Fibroblast of lung (primary cell): Measurements from ENCODE around the gene WNK2. TPM values are rescaled to one million over a fixed set of nuclear protein-coding genes. Genes with fewer than 3 reads are reported as not detected.
"Not testable (repeated sequence)": the region's sequence is repeated elsewhere in the genome, so short reads cannot be mapped to it uniquely, and the experiment has no call there.

ENCODE experiments used
- DNase-seq, 2 donors: peaks; one replicate each; pipeline versions ENCODE4 v3.0.0 to v3.0.0-alpha.2; 2010; ENCODE audit warnings: low read depth in 2 of 2
- H2AFZ ChIP-seq: 2 replicates; pipeline ENCODE4 v1.5.1; 2012; ENCODE audit warnings: low read length, control low read depth, inconsistent platforms
- H3K27ac ChIP-seq: 2 replicates; pipeline ENCODE4 v1.5.1; 2011; ENCODE audit warnings: low read length, control low read depth; ENCODE audit not compliant: insufficient read depth
- H3K27me3 ChIP-seq: 2 replicates; pipeline ENCODE4 v1.5.1; 2011; ENCODE audit warnings: mild to moderate bottlenecking, low read length; ENCODE audit not compliant: control insufficient read depth, insufficient read depth
- H3K36me3 ChIP-seq: 2 replicates; pipeline ENCODE4 v1.5.1; 2011; ENCODE audit warnings: low read length; ENCODE audit not compliant: control insufficient read depth, insufficient read depth
- H3K4me1 ChIP-seq: 2 replicates; pipeline ENCODE4 v1.5.1; 2011; ENCODE audit warnings: low read length; ENCODE audit not compliant: control insufficient read depth, insufficient read depth; ENCODE audit errors: extremely low read depth
- H3K4me2 ChIP-seq: 2 replicates; pipeline ENCODE4 v1.5.1; 2011; ENCODE audit warnings: low read length, control low read depth; ENCODE audit not compliant: insufficient read depth; ENCODE audit errors: extremely low read depth
- H3K4me3 ChIP-seq, 4 experiments: fragments of 200-600 bp in 1 of 4; sonication (generic) in 1 of 4; replicated peaks in 1 of 4; 2 replicates each; pipeline ENCODE4 v1.5.1; 2011 to 2016; ENCODE audit warnings: low read length in 4 of 4, low read depth in 3 of 4, mild to moderate bottlenecking in 3 of 4, control low read depth in 2 of 4, inconsistent platforms in 1 of 4, mixed read lengths in 1 of 4; ENCODE audit not compliant: insufficient read depth in 1 of 4; ENCODE audit errors: control extremely low read depth in 1 of 4
- H3K79me2 ChIP-seq: 2 replicates; pipeline ENCODE4 v1.5.1; 2012; ENCODE audit warnings: mild to moderate bottlenecking, low read length, inconsistent platforms; ENCODE audit not compliant: control insufficient read depth, insufficient read depth
- H3K9ac ChIP-seq: 2 replicates; pipeline ENCODE4 v1.5.1; 2011; ENCODE audit warnings: mild to moderate bottlenecking, low read length, control low read depth; ENCODE audit not compliant: insufficient read depth
- H3K9me3 ChIP-seq: 2 replicates; pipeline ENCODE4 v1.5.1; 2012; ENCODE audit warnings: low read depth, low read length; ENCODE audit not compliant: control insufficient read depth, insufficient read depth
- H4K20me1 ChIP-seq: 2 replicates; pipeline ENCODE4 v1.5.1; 2011; ENCODE audit warnings: low read length; ENCODE audit not compliant: control insufficient read depth, insufficient read depth; ENCODE audit errors: extremely low read depth
- CTCF ChIP-seq, 2 donors: IDR thresholded peaks in 1 of 2; conservative IDR thresholded peaks in 1 of 2; 1 replicate in 1 of 2; 2 replicates in 1 of 2; pipeline ENCODE4 v1.5.1; 2011 to 2012; ENCODE audit warnings: low read length in 2 of 2, control low read depth in 1 of 2, inconsistent platforms in 1 of 2, low read depth in 1 of 2, mild to moderate bottlenecking in 1 of 2
- EZH2 ChIP-seq: IDR thresholded peaks from 2 replicates; pipeline ENCODE4 v1.5.1; 2012; ENCODE audit warnings: low read length, control low read depth, mild to moderate bottlenecking; ENCODE audit errors: missing control alignments
- polyA plus RNA-seq, 2 donors: library from polyadenylated mRNA; depleted of rRNA in 1 of 2; stranded (reverse) in 1 of 2; unstranded in 1 of 2; fragments of >200 nt; gene quantifications; 2 replicates each; pipeline ENCODE4 v1.2.1, GENCODE V29; 2011 to 2012; ENCODE audit warnings: missing spikeins in 1 of 2
- total RNA-seq: library from RNA; depleted of rRNA; stranded (reverse); fragments of >200 nt; gene quantifications from 2 replicates; pipeline ENCODE4 v1.2.1, GENCODE V29; 2014

Gene WNK2
- total and polyA plus RNA-seq, 2 donors (not counting 1 experiment from before 2014, with no cell fraction given): not detected

DNA sequence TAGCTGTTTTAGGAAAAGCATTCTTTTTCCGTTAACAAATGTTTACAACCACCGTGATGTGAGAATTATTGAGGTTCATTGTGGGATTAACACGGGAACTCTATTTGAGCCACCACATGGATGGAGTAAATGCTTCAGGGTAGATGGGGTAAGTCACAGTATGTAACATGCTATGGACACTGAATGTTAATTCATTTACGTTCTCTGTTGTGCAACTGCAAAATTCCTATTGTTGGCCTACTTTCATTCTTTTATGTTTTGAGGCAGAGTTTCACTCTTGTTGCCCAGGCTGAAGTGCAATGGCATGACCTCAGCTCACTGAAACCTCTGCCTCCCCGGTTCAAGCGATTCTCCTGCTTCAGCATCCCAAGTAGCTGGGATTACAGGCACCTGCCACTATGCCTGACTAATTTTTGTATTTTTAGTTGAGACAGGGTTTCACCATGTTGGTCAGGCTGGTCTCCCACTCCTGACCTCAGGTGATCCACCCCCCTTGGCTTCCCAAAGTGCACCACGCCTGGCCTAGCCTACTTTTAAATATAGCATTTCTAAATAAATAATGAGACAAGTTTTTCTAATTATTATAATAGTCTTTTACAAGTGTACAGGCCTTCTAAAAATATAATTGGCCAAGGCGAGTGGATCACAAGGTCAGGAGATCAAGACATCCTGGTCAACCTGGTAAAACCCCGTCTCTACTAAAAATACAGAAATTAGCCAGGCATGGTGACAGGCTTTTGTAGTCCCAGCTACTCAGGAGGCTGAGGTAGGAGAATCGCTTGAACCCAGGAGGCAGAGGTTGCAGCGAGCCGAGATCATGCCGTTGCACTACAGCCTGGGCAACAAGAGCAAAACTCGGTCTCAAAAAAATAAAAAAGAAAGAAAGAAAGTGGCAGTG, 169.7 kb downstream of the WNK2 start:
- H3K4me3 ChIP-seq, H3K4me2 ChIP-seq, H3K9me3 ChIP-seq, H3K79me2 ChIP-seq, H2AFZ ChIP-seq, H3K4me1 ChIP-seq, H3K36me3 ChIP-seq, H3K27ac ChIP-seq, H3K9ac ChIP-seq, H4K20me1 ChIP-seq, H3K27me3 ChIP-seq, DNase-seq: not testable (repeated sequence)

DNA sequence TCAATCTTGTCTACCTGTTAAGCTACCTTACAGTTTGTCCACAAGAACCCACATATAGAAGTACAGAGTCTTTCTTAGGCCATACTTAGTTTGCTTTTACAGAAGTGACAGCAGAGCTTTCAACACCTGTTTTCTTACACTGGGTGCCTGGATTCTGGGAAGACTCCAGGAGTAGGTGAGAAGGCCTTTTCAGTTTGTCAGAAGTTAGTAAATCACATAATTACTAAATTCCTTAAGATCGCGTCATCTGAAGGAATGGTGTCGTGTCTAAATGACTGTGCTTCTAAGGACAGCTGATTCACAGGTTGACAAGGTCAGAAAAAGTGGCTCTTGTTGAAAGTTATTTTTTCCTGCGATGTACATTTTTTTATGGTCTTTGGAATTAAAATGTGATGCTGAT, 170.5 kb downstream of the WNK2 start:
- TF ChIP-seq EZH2: no peak
- TF ChIP-seq CTCF (conservative IDR thresholded peaks at IDR 0.05 in 1 of 2, IDR thresholded peaks at IDR 0.05 in 1 of 2; ENCODE audit: low read depth in 1 of 2, low read length in 2 of 2): no peak
- no peak overlapping the region for H2AFZ ChIP-seq
- H3K27ac ChIP-seq: no peak overlapping the region
- no peaks in the 10 kb centered on the region for H3K9me3 ChIP-seq
- H3K9ac ChIP-seq: no peak overlapping the region
- no peaks in the 10 kb centered on the region for H4K20me1 ChIP-seq
- H3K79me2 ChIP-seq: no peaks in the 10 kb centered on the region
- H3K36me3 ChIP-seq: no peaks in the 10 kb centered on the region
- H3K4me1 ChIP-seq: no peaks in the 10 kb centered on the region
- no peak overlapping the region for H3K4me3 ChIP-seq
- no peaks in the 10 kb centered on the region for H3K27me3 ChIP-seq
- no peak overlapping the region for H3K4me2 ChIP-seq
- DNase-seq: peak in 1 of 2 donors; percentile 32

- no peak for TF ChIP-seq EZH2
- Histone ChIP-seq H2AFZ (no peak overlapping the region), H3K36me3 (no peaks in the 10 kb centered on the region), H3K4me1 (no peaks in the 10 kb centered on the region), H3K4me3 (no peak overlapping the region), H3K9ac (no peak overlapping the region), H3K79me2 (no peaks in the 10 kb centered on the region), H4K20me1 (no peaks in the 10 kb centered on the region), H3K27me3 (no peaks in the 10 kb centered on the region), H3K4me2 (no peak overlapping the region), H3K9me3 (no peaks in the 10 kb centered on the region), H3K27ac (no peak overlapping the region)
- DNase-seq: no peak
Measured at GRCh38 chr9:93355827-93356226, 171.9 kb downstream of the WNK2 start.

- no peaks in the 10 kb centered on the region for H3K27me3 ChIP-seq
- H3K4me1 ChIP-seq: no peaks in the 10 kb centered on the region
- H3K27ac ChIP-seq: no peak overlapping the region
- no peak overlapping the region for H3K9ac ChIP-seq
- H3K36me3 ChIP-seq: no peaks in the 10 kb centered on the region
- H3K4me2 ChIP-seq: no peak overlapping the region
- no peak for DNase-seq
- H4K20me1 ChIP-seq: no peaks in the 10 kb centered on the region
- H3K79me2 ChIP-seq: no peaks in the 10 kb centered on the region
- no peak for TF ChIP-seq EZH2
- TF ChIP-seq CTCF (conservative IDR thresholded peaks at IDR 0.05 in 1 of 2, IDR thresholded peaks at IDR 0.05 in 1 of 2; ENCODE audit: low read depth in 1 of 2, low read length in 2 of 2): no peak
- no peaks in the 10 kb centered on the region for H3K9me3 ChIP-seq
- no peak overlapping the region for H2AFZ ChIP-seq
- H3K4me3 ChIP-seq: no peak overlapping the region
Measured at GRCh38 chr9:93357649-93358048, 173.7 kb downstream of the WNK2 start.

- not testable (repeated sequence) for H3K79me2 ChIP-seq, H3K27ac ChIP-seq, H3K4me3 ChIP-seq, H3K4me1 ChIP-seq, H2AFZ ChIP-seq, H3K36me3 ChIP-seq, H3K27me3 ChIP-seq, DNase-seq, H4K20me1 ChIP-seq, H3K9me3 ChIP-seq, H3K9ac ChIP-seq, H3K4me2 ChIP-seq
Measured at GRCh38 chr9:93359907-93360306, 176.0 kb downstream of the WNK2 start.
